ENCODE measurements around the gene SLC22A31. TPM values are rescaled to one million over a fixed set of nuclear protein-coding genes. Genes with fewer than 3 reads are reported as not detected.
"Not testable (repeated sequence)": the region's sequence is repeated elsewhere in the genome, so short reads cannot be mapped to it uniquely, and the experiment has no call there.

SLC22A31 gene
- not detected for total RNA-seq

DNA sequence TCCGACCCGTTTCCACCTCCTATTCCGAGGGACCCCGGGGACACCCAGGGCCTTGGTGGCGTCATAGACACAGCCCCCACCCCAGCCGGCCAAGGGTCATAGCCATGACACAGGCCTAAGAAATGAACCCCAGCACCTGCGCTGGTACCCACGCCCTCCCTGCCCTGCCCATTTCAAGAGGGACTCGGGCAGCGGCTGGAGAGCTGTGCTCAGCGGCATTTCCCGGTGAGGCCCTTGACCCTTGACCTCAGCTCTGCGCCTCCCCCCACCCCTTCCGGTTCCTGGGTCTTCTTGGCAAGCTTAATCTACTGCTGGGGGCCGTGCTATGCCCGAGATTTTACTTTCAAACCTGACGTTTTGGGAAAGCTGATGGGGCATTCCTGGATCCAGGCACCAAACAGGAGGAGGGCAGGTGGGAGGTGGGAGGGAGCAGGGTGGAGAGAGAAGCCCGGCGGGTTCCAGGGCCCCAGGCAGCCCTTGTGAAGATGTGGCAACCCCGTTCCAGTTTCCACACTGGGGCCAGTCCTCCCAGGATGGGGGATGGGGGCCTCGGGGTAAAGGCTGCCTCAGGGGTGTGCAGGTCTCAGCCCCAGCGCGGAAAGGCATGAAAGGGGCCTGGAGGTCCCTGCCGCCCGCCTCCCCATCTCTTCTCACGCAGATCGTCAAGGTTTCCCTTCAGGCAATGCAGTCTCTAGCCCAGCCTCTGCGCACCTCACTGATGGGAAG is at the start of gene SLC22A31:
TSS of gene SLC22A31 (minus strand) at position 414 of the 726 bp plus-strand sequence. CDS start at position 378, 36 bp downstream.
- peaks cover 2 to 3% of the 10 kb centered on the region in 2 donors for H3K4me1 ChIP-seq
- no peak for DNase-seq (ENCODE audit: low spot score in 2 of 2)
- peak within 1 kb of the TSS; percentile 45 to 54 for H3K4me3 ChIP-seq
- H3K9me3 ChIP-seq, result no peaks in the 10 kb centered on the region
- intact Hi-C loops (cut with DNase I), result loop anchor here (10.0 kb wide), 1 partner anchor 55 kb away; no protein-coding TSS in a partner anchor
- TF ChIP-seq, protein P1, sequence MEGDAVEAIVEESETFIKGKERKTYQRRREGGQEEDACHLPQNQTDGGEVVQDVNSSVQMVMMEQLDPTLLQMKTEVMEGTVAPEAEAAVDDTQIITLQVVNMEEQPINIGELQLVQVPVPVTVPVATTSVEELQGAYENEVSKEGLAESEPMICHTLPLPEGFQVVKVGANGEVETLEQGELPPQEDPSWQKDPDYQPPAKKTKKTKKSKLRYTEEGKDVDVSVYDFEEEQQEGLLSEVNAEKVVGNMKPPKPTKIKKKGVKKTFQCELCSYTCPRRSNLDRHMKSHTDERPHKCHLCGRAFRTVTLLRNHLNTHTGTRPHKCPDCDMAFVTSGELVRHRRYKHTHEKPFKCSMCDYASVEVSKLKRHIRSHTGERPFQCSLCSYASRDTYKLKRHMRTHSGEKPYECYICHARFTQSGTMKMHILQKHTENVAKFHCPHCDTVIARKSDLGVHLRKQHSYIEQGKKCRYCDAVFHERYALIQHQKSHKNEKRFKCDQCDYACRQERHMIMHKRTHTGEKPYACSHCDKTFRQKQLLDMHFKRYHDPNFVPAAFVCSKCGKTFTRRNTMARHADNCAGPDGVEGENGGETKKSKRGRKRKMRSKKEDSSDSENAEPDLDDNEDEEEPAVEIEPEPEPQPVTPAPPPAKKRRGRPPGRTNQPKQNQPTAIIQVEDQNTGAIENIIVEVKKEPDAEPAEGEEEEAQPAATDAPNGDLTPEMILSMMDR (IDR thresholded peaks at IDR 0.05), result no peak
- H3K27ac ChIP-seq, result no peak within 1 kb of the TSS
- no peaks in the 10 kb centered on the region for H3K36me3 ChIP-seq
- H3K27me3 ChIP-seq, result peaks cover 11% of the 10 kb centered on the region

GRCh38 chr16:89248196-89248982 is 48.1 kb upstream of the SLC22A31 start:
- intact Hi-C loops (cut with DNase I), result loop anchor here (10.0 kb wide), 4 partner anchors 146 to 1484 kb away; partner anchors contain the start of genes CDK10, CHMP1A, KLHDC4 and SPATA33
- no peaks in the 10 kb centered on the region for H3K36me3 ChIP-seq
- peaks cover 4 to 5% of the 10 kb centered on the region in 2 donors for H3K4me1 ChIP-seq
- no peak overlapping the region for H3K27ac ChIP-seq
- H3K9me3 ChIP-seq, result no peaks in the 10 kb centered on the region
- H3K4me3 ChIP-seq, result peak overlapping the region; percentile 58 to 69
- H3K27me3 ChIP-seq, result no peaks in the 10 kb centered on the region
- TF ChIP-seq, protein P1 (IDR thresholded peaks at IDR 0.05), result no peak
- DNase-seq (ENCODE audit: low spot score in 2 of 2), result no peak

- peak overlapping the region; percentile 58 to 69 for H3K4me3 ChIP-seq
- H3K27me3 ChIP-seq; H3K9me3 ChIP-seq; H3K27ac ChIP-seq; H3K36me3 ChIP-seq; DNase-seq (ENCODE audit: low spot score in 2 of 2); H3K4me1 ChIP-seq: not testable (repeated sequence)
- intact Hi-C loops (cut with DNase I), result loop anchor here (10.0 kb wide), 4 partner anchors 147 to 1483 kb away; partner anchors contain the start of genes CDK10, CHMP1A, KLHDC4 and SPATA33
These were observed 47.4 kb upstream of the SLC22A31 start for GRCh38 chr16:89247734-89248075.

DNA sequence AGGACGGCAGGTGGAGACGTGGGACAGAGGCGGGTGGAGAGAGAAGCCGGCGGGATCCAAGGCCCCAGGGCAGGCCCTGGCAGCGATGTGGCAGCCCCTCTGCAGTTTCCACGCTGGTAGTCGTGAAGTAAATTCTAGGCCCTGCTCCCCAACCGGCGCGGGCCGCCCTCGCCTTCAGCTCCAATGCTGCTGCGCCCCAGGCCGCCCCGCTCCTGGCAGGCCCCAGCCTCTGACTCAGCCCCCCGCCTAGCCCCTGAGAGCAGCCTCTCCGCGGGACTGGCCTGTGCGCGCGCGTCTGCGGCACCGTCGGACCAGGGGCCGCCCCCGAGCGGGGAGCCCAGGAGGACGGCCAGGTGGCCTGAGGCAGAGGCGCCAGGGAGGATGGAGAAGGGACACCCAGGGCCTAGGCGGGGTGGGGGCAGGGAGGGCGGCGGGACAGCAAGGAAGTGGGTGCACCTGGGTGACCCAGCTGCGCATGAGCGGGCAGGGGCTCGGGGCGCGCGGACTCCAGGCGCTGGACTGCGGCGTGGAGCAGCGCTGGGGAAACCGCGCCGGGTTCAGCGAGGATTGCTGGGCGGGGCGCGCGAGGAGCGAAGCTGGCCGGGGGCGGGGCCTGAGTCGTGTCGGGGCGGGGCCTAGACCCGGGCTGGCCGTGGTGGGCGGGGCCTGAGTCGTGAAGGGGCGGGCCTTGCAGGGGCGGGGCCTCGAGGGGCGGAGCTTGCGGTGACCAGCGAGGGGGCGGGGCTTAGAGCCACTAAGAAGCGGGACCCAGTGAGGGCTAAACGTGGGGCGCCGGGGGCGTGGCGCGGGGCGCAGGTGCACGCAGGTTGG is 46.8 kb upstream of the SLC22A31 start:
- Histone ChIP-seq H3K4me1 (peaks cover 4 to 5% of the 10 kb centered on the region in 2 donors), H3K36me3 (no peaks in the 10 kb centered on the region), H3K27ac (no peak overlapping the region), H3K4me3 (peak overlapping the region; percentile 58 to 69), H3K9me3 (no peaks in the 10 kb centered on the region), H3K27me3 (no peaks in the 10 kb centered on the region)
- TF ChIP-seq, protein P1 (IDR thresholded peaks at IDR 0.05), result no peak
- DNase-seq (ENCODE audit: low spot score in 2 of 2), result peak in 1 of 2 donors; percentile 90
- intact Hi-C loops (cut with DNase I), result loop anchor here (10.0 kb wide), 4 partner anchors 148 to 1482 kb away; partner anchors contain the start of genes CDK10, CHMP1A, KLHDC4 and SPATA33

DNA sequence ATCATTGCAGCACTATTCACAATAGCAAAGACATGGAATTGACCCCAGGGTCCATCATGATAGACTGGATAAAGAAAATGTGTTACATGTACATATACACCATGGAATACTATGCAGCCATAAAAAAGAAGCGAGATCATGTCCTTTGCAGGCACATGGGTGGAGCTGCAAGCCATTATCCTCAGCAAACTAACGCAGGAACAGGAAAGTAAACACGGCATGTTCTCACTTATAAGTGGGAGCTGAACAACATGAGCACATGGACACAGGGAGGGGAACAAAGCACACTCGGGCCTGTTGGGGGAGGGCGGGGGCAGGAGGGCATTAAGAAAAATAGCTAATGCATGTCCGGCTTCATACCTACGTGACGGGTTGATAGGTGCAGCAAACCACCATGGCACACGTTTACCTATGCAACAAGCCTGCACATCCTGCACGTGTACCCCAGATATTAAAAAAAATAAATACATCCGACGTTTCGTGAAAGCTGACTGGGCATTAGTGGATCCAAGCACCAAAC is 46.1 kb upstream of the SLC22A31 start:
- Histone ChIP-seq H3K4me1 (peaks cover 5 to 7% of the 10 kb centered on the region in 2 donors), H3K9me3 (no peaks in the 10 kb centered on the region), H3K4me3 (peak overlapping the region in 1 of 2 donors; percentile 69), H3K27me3 (no peaks in the 10 kb centered on the region), H3K36me3 (no peaks in the 10 kb centered on the region), H3K27ac (no peak overlapping the region)
- TF ChIP-seq, protein P1 (IDR thresholded peaks at IDR 0.05), result no peak
- no peak for DNase-seq (ENCODE audit: low spot score in 2 of 2)
- intact Hi-C loops (cut with DNase I), result loop anchor here (10.0 kb wide), 4 partner anchors 148 to 1482 kb away; partner anchors contain the start of genes CDK10, CHMP1A, KLHDC4 and SPATA33
